PC-9 (cell line): Measurements from ENCODE around the gene KAZALD1. TPM values are rescaled to one million over a fixed set of nuclear protein-coding genes. Genes with fewer than 3 reads are reported as not detected.

Source experiments
- BruUV-seq: library from RNA; stranded (reverse); fragments of 400-500 nt; replicated peaks from 2 replicates; lab custom pipeline; 2021; lab: Mats Ljungman, UMichigan
- CTCF ChIA-PET: fragments of 300-600 bp; sonication (Branson Sonifier 250); formaldehyde crosslinking; loops from one replicate; lab custom pipeline; 2022; ENCODE audit warnings: antibody characterized with exemption; lab: Charles Lee
- POLR2A ChIA-PET: fragments of 300-600 bp; sonication (Branson Sonifier 250); formaldehyde crosslinking; loops from one replicate; lab custom pipeline; 2022; ENCODE audit warnings: antibody characterized with exemption; ENCODE audit not compliant: unreplicated experiment; lab: Charles Lee
- DNase-seq, 2 experiments: peaks; one replicate each; pipeline versions ENCODE4 v3.0.0 to v3.0.0-alpha.2; 2015 to 2022; ENCODE audit warnings: mixed read lengths in 1 of 2
- H2AFZ ChIP-seq: fragments of 200-600 bp; sonication (generic); 2 replicates; pipeline ENCODE4 v1.8.1; 2017; ENCODE audit warnings: antibody characterized with exemption
- H3F3A ChIP-seq: fragments of 200-600 bp; sonication (generic); 2 replicates; pipeline ENCODE4 v1.8.1; 2017; ENCODE audit warnings: antibody characterized with exemption, mild to moderate bottlenecking, low read depth; ENCODE audit not compliant: insufficient read depth
- H3K27ac ChIP-seq: fragments of 200-600 bp; sonication (generic); 2 replicates; pipeline ENCODE4 v1.6.1; 2016; ENCODE audit warnings: mixed run types
- H3K27me3 ChIP-seq: fragments of 200-600 bp; sonication (generic); 2 replicates; pipeline ENCODE4 v1.6.1; 2016; ENCODE audit warnings: low read depth, mixed run types; ENCODE audit not compliant: insufficient read depth
- H3K36me3 ChIP-seq: fragments of 200-600 bp; sonication (generic); 2 replicates; pipeline ENCODE4 v1.6.1; 2016; ENCODE audit warnings: low read depth, mixed run types
- H3K4me1 ChIP-seq: fragments of 200-600 bp; sonication (generic); replicated peaks from 2 replicates; pipeline ENCODE4 v1.6.1; 2016; ENCODE audit warnings: mixed run types; ENCODE audit not compliant: insufficient read depth
- H3K4me2 ChIP-seq: fragments of 200-600 bp; sonication (generic); 2 replicates; pipeline ENCODE4 v1.6.1; 2017; ENCODE audit warnings: mixed run types
- H3K4me3 ChIP-seq: fragments of 200-600 bp; sonication (generic); 2 replicates; pipeline ENCODE4 v1.6.1; 2016; ENCODE audit warnings: mixed run types
- H3K79me2 ChIP-seq: fragments of 200-600 bp; sonication (generic); 2 replicates; pipeline ENCODE4 v1.6.1; 2017; ENCODE audit warnings: low read depth, mixed run types
- H3K9me2 ChIP-seq: fragments of 200-600 bp; sonication (generic); 2 replicates; pipeline ENCODE4 v1.8.1; 2017; ENCODE audit warnings: mild to moderate bottlenecking; ENCODE audit not compliant: insufficient read depth
- H3K9me3 ChIP-seq: fragments of 200-600 bp; sonication (generic); 2 replicates; pipeline ENCODE4 v1.8.1; 2016; ENCODE audit warnings: low read depth; ENCODE audit not compliant: insufficient read depth
- H4K20me1 ChIP-seq: fragments of 200-600 bp; sonication (generic); 2 replicates; pipeline ENCODE4 v1.8.1; 2017; ENCODE audit not compliant: insufficient read depth
- CTCF ChIP-seq: fragments of 200-600 bp; sonication (generic); conservative IDR thresholded peaks from 2 replicates; pipeline ENCODE4 v1.6.1; 2017; ENCODE audit warnings: mixed run types, antibody characterized with exemption, mild to moderate bottlenecking, moderate library complexity
- EZH2 ChIP-seq: fragments of 200-600 bp; sonication (generic); IDR thresholded peaks from 2 replicates; pipeline ENCODE4 v1.8.0; 2017; ENCODE audit warnings: antibody characterized with exemption, low read depth
- intact Hi-C: fragments of 100-400 bp; cut with micrococcal nuclease; formaldehyde crosslinking; loops from one replicate; pipeline ENCODE4 v1.10.0; 2022; ENCODE audit not compliant: unreplicated experiment
- total RNA-seq: library from RNA; stranded (reverse); gene quantifications from 2 replicates; pipeline ENCODE4 v1.2.3, GENCODE V29; 2021

Gene KAZALD1
- total RNA-seq, 1 experiment from 2014 or later, result 19.7 TPM

GRCh38 chr10:101052285-101052684 is 9.5 kb upstream of the KAZALD1 start:
- Histone ChIP-seq H3K9me3 (no peaks in the 10 kb centered on the region), H3K79me2 (no peaks in the 10 kb centered on the region), H3F3A (no peaks in the 10 kb centered on the region; the same call in 1 of the 2 replicates), H3K4me3 (no peak overlapping the region), H3K27me3 (no peaks in the 10 kb centered on the region), H2AFZ (no peak overlapping the region), H3K36me3 (no peaks in the 10 kb centered on the region), H3K9me2 (no peaks in the 10 kb centered on the region), H3K4me2 (0 out of 2 replicates have a peak overlapping the region, but pooled peaks have one; percentile 10), H3K27ac (no peak overlapping the region), H4K20me1 (no peaks in the 10 kb centered on the region), H3K4me1 (peaks cover 4% of the 10 kb centered on the region; the same call in 1 of the 2 replicates)
- POLR2A ChIA-PET, result interaction anchor here (0.6 to 0.7 kb wide), 3 partner anchors 10 to 699 kb away, joined by 3 to 7 read pairs (median 4); no protein-coding TSS in a partner anchor
- intact Hi-C loops, result no loop called here
- no peak for TF ChIP-seq CTCF
- TF ChIP-seq EZH2, result no peak
- DNase-seq, result peak; percentile 58 to 62
- BruUV-seq, result no TSS peak
- CTCF ChIA-PET, result interaction anchor here (1.1 to 1.5 kb wide), 2 partner anchors 9 to 90 kb away, joined by 8 to 9 read pairs; no protein-coding TSS in a partner anchor

- BruUV-seq, result no TSS peak
- Histone ChIP-seq H3F3A (no peaks in the 10 kb centered on the region; the same call in 1 of the 2 replicates), H3K36me3 (no peaks in the 10 kb centered on the region), H4K20me1 (no peaks in the 10 kb centered on the region), H3K4me3 (no peak overlapping the region), H2AFZ (no peak overlapping the region), H3K4me1 (peaks cover 5% of the 10 kb centered on the region; the same call in 1 of the 2 replicates), H3K9me3 (no peaks in the 10 kb centered on the region), H3K4me2 (no peak overlapping the region), H3K9me2 (no peaks in the 10 kb centered on the region), H3K27ac (no peak overlapping the region), H3K79me2 (peaks cover 8% of the 10 kb centered on the region), H3K27me3 (no peaks in the 10 kb centered on the region)
- no peak for TF ChIP-seq CTCF
- no peak for TF ChIP-seq EZH2
- no peak for DNase-seq
- intact Hi-C loops, result no loop called here
- ChIA-PET POLR2A (no interaction called here), CTCF (no interaction called here)
These were observed 8.3 kb upstream of the KAZALD1 start for GRCh38 chr10:101053516-101053915.

GRCh38 chr10:101054351-101054750 is 7.4 kb upstream of the KAZALD1 start:
- Histone ChIP-seq H3K79me2 (peaks cover 15% of the 10 kb centered on the region), H3K36me3 (no peaks in the 10 kb centered on the region), H3K27me3 (no peaks in the 10 kb centered on the region), H3K27ac (no peak overlapping the region), H3K4me1 (peaks cover 10% of the 10 kb centered on the region), H3K4me3 (no peak overlapping the region), H3K9me2 (no peaks in the 10 kb centered on the region), H2AFZ (no peak overlapping the region), H3F3A (no peaks in the 10 kb centered on the region; the same call in 1 of the 2 replicates), H3K9me3 (no peaks in the 10 kb centered on the region), H3K4me2 (no peak overlapping the region), H4K20me1 (no peaks in the 10 kb centered on the region)
- no peak for DNase-seq
- ChIA-PET POLR2A (no interaction called here), CTCF (no interaction called here)
- TF ChIP-seq CTCF (no peak), EZH2 (no peak)
- intact Hi-C loops, result no loop called here
- no TSS peak for BruUV-seq
